Measurements from ENCODE around the gene TP53I13.

DNA sequence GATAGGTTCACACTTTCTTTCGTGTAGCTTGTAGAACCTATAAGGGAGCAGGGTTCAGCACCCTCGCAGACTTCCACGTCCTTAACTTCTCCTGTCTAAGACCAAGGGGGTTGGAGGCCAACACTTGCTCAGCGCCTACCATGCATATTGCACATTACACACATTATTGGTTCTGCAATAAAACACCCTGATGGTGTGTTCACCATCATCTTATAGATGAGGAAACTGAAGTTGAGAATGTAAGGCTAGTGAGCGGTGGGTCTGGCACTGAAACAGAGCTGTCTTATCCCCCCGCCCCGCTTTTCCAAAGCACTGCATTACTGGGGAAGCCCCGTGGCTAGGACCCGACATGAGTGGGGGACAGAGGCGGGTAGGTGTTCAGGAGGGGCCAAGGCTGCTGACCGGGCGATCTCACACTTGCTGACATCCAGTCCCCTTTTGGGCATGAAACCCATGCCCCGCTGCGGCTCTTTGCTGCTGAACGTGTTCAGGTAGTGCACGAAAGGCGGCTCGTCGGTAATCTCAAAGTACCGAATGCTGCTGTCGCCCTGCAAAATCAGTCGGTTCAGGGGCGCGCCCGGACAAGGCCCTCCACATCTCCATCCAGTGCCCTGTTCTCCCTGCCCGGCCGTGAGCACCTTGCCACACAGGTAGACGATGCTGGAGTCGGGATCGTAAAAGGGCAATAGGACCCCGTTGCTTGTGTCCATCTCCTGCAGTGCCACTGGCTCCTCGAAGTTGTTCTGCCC lies 48.0 kb downstream of the TP53I13 start:
- no peak for TF ChIP-seq CTCF (IDR thresholded peaks at IDR 0.05)
- no peak for TF ChIP-seq ZFX (IDR thresholded peaks at IDR 0.05; ENCODE audit: borderline replicate concordance)

Measured in 22Rv1 (cell line).